ENCODE measurements around the gene SLN.
A peak's percentile ranks its signal among the peaks of the same experiment; 100 is the strongest.
"Not testable (repeated sequence)": the region's sequence is repeated elsewhere in the genome, so short reads cannot be mapped to it uniquely, and the experiment has no call there.

SLN gene

GRCh38 chr11:107711861-107712755, at the start of gene SLN:
Gene SLN, minus strand, starts transcription at chr11:107712056.
- DNase-seq: no peak

GRCh38 chr11:107758719-107759355, 47.0 kb upstream of the SLN start:
- DNase-seq: not testable (repeated sequence)

GRCh38 chr11:107757661-107758060, 45.8 kb upstream of the SLN start:
- no peak for DNase-seq

GRCh38 chr11:107756553-107756952, 44.7 kb upstream of the SLN start:
- DNase-seq: no peak

- DNase-seq: no peak
Observed at GRCh38 chr11:107752949-107753822, 41.3 kb upstream of the SLN start.

GRCh38 chr11:107752508-107752907, 40.7 kb upstream of the SLN start:
- DNase-seq: no peak

- DNase-seq: no peak
Observed at GRCh38 chr11:107751082-107751481, 39.2 kb upstream of the SLN start.

GRCh38 chr11:107750313-107750712, 38.5 kb upstream of the SLN start:
- no peak for DNase-seq

GRCh38 chr11:107747622-107748021, 35.8 kb upstream of the SLN start:
- DNase-seq: no peak

- no peak for DNase-seq
Observed at GRCh38 chr11:107744736-107745135, 32.9 kb upstream of the SLN start.

GRCh38 chr11:107743191-107743590, 31.3 kb upstream of the SLN start:
- DNase-seq: no peak

- DNase-seq: peak; percentile 23
Observed at GRCh38 chr11:107741044-107741823, 29.4 kb upstream of the SLN start.

- DNase-seq: no peak
Observed at GRCh38 chr11:107740271-107740670, 28.4 kb upstream of the SLN start.

- no peak for DNase-seq
Observed at GRCh38 chr11:107736546-107736945, 24.7 kb upstream of the SLN start.

- no peak for DNase-seq
Observed at GRCh38 chr11:107733518-107733917, 21.7 kb upstream of the SLN start.

- no peak for DNase-seq
Observed at GRCh38 chr11:107732689-107733051, 20.8 kb upstream of the SLN start.

- DNase-seq: no peak
Observed at GRCh38 chr11:107731941-107732688, 20.3 kb upstream of the SLN start.

GRCh38 chr11:107722662-107723061, 10.8 kb upstream of the SLN start:
- no peak for DNase-seq

GRCh38 chr11:107721207-107721606, 9.4 kb upstream of the SLN start:
- no peak for DNase-seq

- DNase-seq: no peak
Observed at GRCh38 chr11:107720303-107720774, 8.5 kb upstream of the SLN start.

- DNase-seq: no peak
Observed at GRCh38 chr11:107719557-107720302, 7.9 kb upstream of the SLN start.
